Cardiac muscle cell (in vitro differentiated cells and primary cell): ENCODE data around the gene ERBB4. TPM values are rescaled to one million over a fixed set of nuclear protein-coding genes. Genes with fewer than 3 reads are reported as not detected.

Source experiments
- DNase-seq, 2 donors: peaks; one replicate each; pipeline versions ENCODE4 v3.0.0 to v3.0.0-alpha.2; 2010 to 2017; ENCODE audit warnings: low read depth in 1 of 2, low spot score in 1 of 2
- H3K27ac ChIP-seq: fragments of 200-600 bp; sonication (generic); 2 replicates; pipeline ENCODE4 v1.5.1; 2016
- H3K27me3 ChIP-seq: fragments of 200-600 bp; sonication (generic); 2 replicates; pipeline ENCODE4 v1.6.0; 2016; ENCODE audit warnings: control low read depth
- H3K36me3 ChIP-seq: fragments of 200-600 bp; sonication (generic); 2 replicates; pipeline ENCODE4 v1.5.1; 2016; ENCODE audit warnings: control low read depth
- H3K4me1 ChIP-seq: fragments of 200-600 bp; sonication (generic); 2 replicates; pipeline ENCODE4 v1.8.1; 2017; ENCODE audit warnings: low read depth, mild to moderate bottlenecking, mixed run types
- H3K4me3 ChIP-seq: fragments of 200-600 bp; sonication (generic); 2 replicates; pipeline ENCODE4 v1.5.1; 2016; ENCODE audit warnings: mild to moderate bottlenecking
- H3K9me3 ChIP-seq: fragments of 200-600 bp; sonication (generic); 2 replicates; pipeline ENCODE4 v1.5.1; 2017; ENCODE audit warnings: low read depth, mild to moderate bottlenecking, control low read depth
- polyA plus RNA-seq: library from polyadenylated mRNA; unstranded; fragments of >200 nt; fragmentation: Nextera tagmentation; extraction: Ambion mirVana; gene quantifications from 2 replicates; pipeline ENCODE4 v1.2.1, GENCODE V29; 2016
- total RNA-seq: library from RNA; depleted of rRNA; stranded (reverse); fragments of >200 nt; gene quantifications from 2 replicates; pipeline ENCODE4 v1.2.3, GENCODE V29; 2016
- TF ChIP-seq, protein P1 (sequence below): IDR thresholded peaks from 2 replicates; pipeline ENCODE4 v1.5.1; 2012; ENCODE audit warnings: low read depth, mild to moderate bottlenecking, low read length

The ERBB4 gene
- total and polyA plus RNA-seq, 2 experiments from 2014 or later, result 38.1 to 42.1 TPM

DNA sequence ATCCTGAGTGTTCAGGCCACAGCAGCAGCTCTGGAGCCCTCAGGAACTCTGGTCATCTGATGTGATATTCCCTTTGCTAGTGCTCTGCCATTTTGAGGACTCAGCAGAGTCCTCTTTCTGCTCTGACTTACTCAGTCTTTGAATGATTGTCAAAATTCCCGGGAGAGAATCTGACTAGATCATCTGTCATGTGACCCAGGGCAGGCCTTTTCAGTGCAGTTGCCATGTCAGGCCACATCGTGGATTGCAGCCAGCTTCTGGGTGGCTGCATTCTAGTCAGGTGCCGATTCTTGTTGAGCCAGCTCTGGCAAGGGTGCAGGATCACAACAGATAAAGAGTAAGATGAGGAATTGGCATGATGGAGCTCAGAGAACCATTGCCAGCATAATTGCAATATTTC, 1186.6 kb downstream of the ERBB4 start:
- Histone ChIP-seq H3K4me1 (no peaks in the 10 kb centered on the region), H3K9me3 (no peaks in the 10 kb centered on the region), H3K27ac (no peak overlapping the region), H3K27me3 (no peaks in the 10 kb centered on the region), H3K36me3 (no peaks in the 10 kb centered on the region), H3K4me3 (no peak overlapping the region)
- TF ChIP-seq, protein P1, sequence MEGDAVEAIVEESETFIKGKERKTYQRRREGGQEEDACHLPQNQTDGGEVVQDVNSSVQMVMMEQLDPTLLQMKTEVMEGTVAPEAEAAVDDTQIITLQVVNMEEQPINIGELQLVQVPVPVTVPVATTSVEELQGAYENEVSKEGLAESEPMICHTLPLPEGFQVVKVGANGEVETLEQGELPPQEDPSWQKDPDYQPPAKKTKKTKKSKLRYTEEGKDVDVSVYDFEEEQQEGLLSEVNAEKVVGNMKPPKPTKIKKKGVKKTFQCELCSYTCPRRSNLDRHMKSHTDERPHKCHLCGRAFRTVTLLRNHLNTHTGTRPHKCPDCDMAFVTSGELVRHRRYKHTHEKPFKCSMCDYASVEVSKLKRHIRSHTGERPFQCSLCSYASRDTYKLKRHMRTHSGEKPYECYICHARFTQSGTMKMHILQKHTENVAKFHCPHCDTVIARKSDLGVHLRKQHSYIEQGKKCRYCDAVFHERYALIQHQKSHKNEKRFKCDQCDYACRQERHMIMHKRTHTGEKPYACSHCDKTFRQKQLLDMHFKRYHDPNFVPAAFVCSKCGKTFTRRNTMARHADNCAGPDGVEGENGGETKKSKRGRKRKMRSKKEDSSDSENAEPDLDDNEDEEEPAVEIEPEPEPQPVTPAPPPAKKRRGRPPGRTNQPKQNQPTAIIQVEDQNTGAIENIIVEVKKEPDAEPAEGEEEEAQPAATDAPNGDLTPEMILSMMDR, result no peak
- DNase-seq, result no peak

DNA sequence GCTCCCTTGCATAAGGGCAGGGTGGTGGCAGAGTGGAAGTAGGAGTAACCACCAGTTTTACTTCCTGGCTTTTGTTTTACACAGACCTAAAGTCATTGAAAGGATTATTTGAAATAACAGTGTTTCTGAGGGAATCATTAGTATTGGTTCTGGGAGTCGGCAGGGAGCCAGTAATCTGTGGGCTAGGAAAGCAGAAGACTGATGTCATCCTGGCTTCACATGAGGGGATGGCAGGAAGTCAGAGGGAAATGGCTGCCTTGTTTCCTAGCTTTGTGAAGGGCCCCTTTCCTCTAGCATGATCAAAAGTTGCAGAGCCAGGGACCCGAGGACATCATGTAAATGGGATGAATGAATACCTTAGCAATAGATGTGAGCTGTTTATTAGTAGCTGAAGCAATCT, 1189.6 kb downstream of the ERBB4 start:
- no peak for DNase-seq
- TF ChIP-seq, protein P1, result no peak
- Histone ChIP-seq H3K36me3 (no peaks in the 10 kb centered on the region), H3K4me3 (no peak overlapping the region), H3K27ac (no peak overlapping the region), H3K27me3 (no peaks in the 10 kb centered on the region), H3K9me3 (no peaks in the 10 kb centered on the region), H3K4me1 (no peaks in the 10 kb centered on the region)

DNA sequence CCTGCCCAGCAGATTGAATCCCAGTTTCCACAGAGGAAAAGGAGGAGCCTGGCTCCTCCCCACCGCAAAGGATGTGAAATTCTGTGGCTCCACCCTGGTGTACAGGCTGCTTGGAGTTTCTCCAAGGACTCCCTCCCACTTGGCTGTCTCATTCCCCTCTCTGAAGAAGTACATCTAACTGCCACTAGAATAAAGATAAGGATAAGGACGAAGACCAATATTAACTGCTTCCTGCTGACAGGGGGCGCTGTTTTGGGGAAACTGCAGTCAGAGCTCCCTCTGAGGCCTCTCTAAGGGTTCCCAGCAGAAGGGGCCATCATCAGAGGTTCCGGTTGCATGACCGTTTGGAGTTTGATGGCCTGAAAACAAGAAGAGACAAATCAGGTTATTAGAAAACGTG, 1191.3 kb downstream of the ERBB4 start:
- no peaks in the 10 kb centered on the region for H3K27me3 ChIP-seq

DNA sequence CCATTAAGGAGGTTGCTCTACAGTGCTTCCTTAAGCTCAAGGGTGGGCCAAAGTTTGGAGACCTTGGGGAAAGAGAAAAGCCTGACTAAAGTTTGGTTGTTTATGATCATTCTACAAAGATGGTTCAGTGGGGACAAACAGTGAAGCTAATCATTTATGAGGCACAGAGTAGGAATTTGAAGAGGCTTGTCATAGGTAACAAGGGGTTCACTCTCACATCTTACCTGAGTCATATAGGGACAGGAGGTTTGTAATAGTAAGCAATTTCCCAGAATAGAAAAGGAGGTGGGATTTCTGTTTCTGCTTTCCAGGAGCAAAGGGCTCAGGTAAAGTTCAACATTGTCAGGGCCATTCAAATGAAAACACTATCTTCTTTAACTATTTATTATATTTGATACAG, 1194.3 kb downstream of the ERBB4 start:
- H3K27ac ChIP-seq, result no peak overlapping the region
- no peak overlapping the region for H3K4me3 ChIP-seq
- H3K36me3 ChIP-seq, result no peaks in the 10 kb centered on the region
- DNase-seq, result no peak
- no peaks in the 10 kb centered on the region for H3K9me3 ChIP-seq
- H3K27me3 ChIP-seq, result no peaks in the 10 kb centered on the region
- TF ChIP-seq, protein P1, result no peak
- no peaks in the 10 kb centered on the region for H3K4me1 ChIP-seq

More for the DNA sequence above, 1191.3 kb downstream of the ERBB4 start:
- Histone ChIP-seq H3K9me3 (no peaks in the 10 kb centered on the region), H3K36me3 (no peaks in the 10 kb centered on the region), H3K27ac (no peak overlapping the region), H3K4me3 (no peak overlapping the region), H3K4me1 (no peaks in the 10 kb centered on the region)
- TF ChIP-seq, protein P1, result no peak
- DNase-seq, result no peak

DNA sequence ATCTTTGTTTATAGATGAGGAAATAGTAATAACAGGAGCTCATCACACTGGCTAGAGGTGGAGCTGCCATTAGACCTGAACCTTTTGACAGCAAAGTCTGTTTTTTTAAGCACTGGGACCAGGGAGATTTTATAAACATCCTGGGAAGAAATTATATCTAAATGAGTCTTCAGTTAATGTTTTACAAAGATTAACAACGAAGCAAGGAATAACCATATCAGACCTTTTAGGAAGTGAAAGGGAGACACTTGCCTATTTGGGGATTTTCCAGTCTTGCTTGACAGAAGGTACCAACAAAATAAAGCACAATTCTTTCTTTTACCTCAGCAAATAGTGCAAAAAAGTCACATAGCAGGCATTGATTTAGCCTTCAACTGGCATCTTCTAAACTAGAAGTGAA, 1205.2 kb downstream of the ERBB4 start:
- no peak overlapping the region for H3K27ac ChIP-seq
- TF ChIP-seq, protein P1, result no peak
- H3K27me3 ChIP-seq, result no peaks in the 10 kb centered on the region
- no peaks in the 10 kb centered on the region for H3K4me1 ChIP-seq
- H3K36me3 ChIP-seq, result no peaks in the 10 kb centered on the region
- no peak for DNase-seq
- no peak overlapping the region for H3K4me3 ChIP-seq
- H3K9me3 ChIP-seq, result no peaks in the 10 kb centered on the region

DNA sequence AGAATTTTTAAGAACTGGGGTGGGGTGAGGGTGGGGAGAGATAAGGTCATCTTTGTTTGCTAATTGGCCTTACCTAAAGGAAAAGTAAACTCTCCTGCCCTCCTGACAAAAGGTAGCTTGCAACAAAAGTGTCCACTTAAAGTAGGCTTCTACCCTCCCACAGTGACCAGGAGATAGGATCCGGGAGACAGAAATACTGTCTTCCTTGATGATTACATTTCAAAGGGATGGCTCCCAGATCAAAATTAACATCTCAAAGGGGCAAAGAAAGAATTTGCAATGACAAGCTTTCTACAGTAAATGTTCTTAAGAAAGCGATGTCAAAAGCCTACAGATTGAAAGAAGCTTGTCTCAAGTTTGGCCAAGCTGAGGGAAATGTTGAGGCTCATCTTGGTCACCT, 1206.9 kb downstream of the ERBB4 start:
- Histone ChIP-seq H3K27ac (no peak overlapping the region), H3K27me3 (no peaks in the 10 kb centered on the region), H3K4me1 (no peaks in the 10 kb centered on the region), H3K4me3 (no peak overlapping the region), H3K36me3 (no peaks in the 10 kb centered on the region), H3K9me3 (no peaks in the 10 kb centered on the region)
- DNase-seq, result no peak
- TF ChIP-seq, protein P1, result no peak
